Measurements from ENCODE around the gene EIF1AY. TPM values are rescaled to one million over a fixed set of nuclear protein-coding genes. Genes with fewer than 3 reads are reported as not detected.

The EIF1AY gene
- total and polyA plus RNA-seq, 9 donors = 61.2 to 116 (median 77.6) TPM; not detected in 1

GRCh38 chrY:20555820-20556219 lies 19.8 kb upstream of the EIF1AY start:
- DNase-seq = no peak
- no CpG with 5 or more reads among the region's 2 CpGs for WGBS (ENCODE audit: insufficient coverage)
- Histone ChIP-seq H3K27ac (ENCODE audit: low read length) (no peak overlapping the region), H3K4me1 (ENCODE audit: control insufficient read depth, insufficient read depth, low read length) (no peaks in the 10 kb centered on the region), H3K4me3 (ENCODE audit: low read length) (no peak overlapping the region), H3K27me3 (ENCODE audit: control insufficient read depth, insufficient read depth, low read length) (no peaks in the 10 kb centered on the region), H3K9me3 (replicated peaks; ENCODE audit: control insufficient read depth, low read depth, low read length) (no peaks in the 10 kb centered on the region), H3K36me3 (ENCODE audit: control insufficient read depth, insufficient read depth, low read length) (no peaks in the 10 kb centered on the region)

- Histone ChIP-seq H3K27me3 (ENCODE audit: control insufficient read depth, insufficient read depth, low read length) (no peaks in the 10 kb centered on the region), H3K4me3 (ENCODE audit: low read length) (no peak overlapping the region), H3K36me3 (ENCODE audit: control insufficient read depth, insufficient read depth, low read length) (no peaks in the 10 kb centered on the region), H3K4me1 (ENCODE audit: control insufficient read depth, insufficient read depth, low read length) (no peaks in the 10 kb centered on the region), H3K27ac (ENCODE audit: low read length) (no peak overlapping the region), H3K9me3 (replicated peaks; ENCODE audit: control insufficient read depth, low read depth, low read length) (no peaks in the 10 kb centered on the region)
- DNase-seq = no peak
- WGBS (ENCODE audit: insufficient coverage) = no CpG with 5 or more reads among the region's 2 CpGs
Observed at GRCh38 chrY:20558677-20559076, 16.9 kb upstream of the EIF1AY start.

- Histone ChIP-seq H3K27me3 (ENCODE audit: control insufficient read depth, insufficient read depth, low read length) (no peaks in the 10 kb centered on the region), H3K4me3 (ENCODE audit: low read length) (no peak overlapping the region), H3K27ac (ENCODE audit: low read length) (no peak overlapping the region), H3K4me1 (ENCODE audit: control insufficient read depth, insufficient read depth, low read length) (no peaks in the 10 kb centered on the region), H3K9me3 (replicated peaks; ENCODE audit: control insufficient read depth, low read depth, low read length) (no peaks in the 10 kb centered on the region), H3K36me3 (ENCODE audit: control insufficient read depth, insufficient read depth, low read length) (no peaks in the 10 kb centered on the region)
- WGBS (ENCODE audit: insufficient coverage) = no CpG with 5 or more reads among the region's 2 CpGs
- DNase-seq = no peak
Observed at GRCh38 chrY:20559873-20560512, 15.6 kb upstream of the EIF1AY start.

GRCh38 chrY:20571306-20571705 lies 4.3 kb upstream of the EIF1AY start:
- Histone ChIP-seq H3K4me1 (ENCODE audit: control insufficient read depth, insufficient read depth, low read length) (no peaks in the 10 kb centered on the region), H3K9me3 (replicated peaks; ENCODE audit: control insufficient read depth, low read depth, low read length) (no peaks in the 10 kb centered on the region), H3K27me3 (ENCODE audit: control insufficient read depth, insufficient read depth, low read length) (no peaks in the 10 kb centered on the region), H3K27ac (ENCODE audit: low read length) (no peak overlapping the region), H3K4me3 (ENCODE audit: low read length) (no peak overlapping the region), H3K36me3 (ENCODE audit: control insufficient read depth, insufficient read depth, low read length) (no peaks in the 10 kb centered on the region)
- no CpG with 5 or more reads among the region's 3 CpGs for WGBS (ENCODE audit: insufficient coverage)
- no peak for DNase-seq

- no peak for DNase-seq
- H3K36me3 ChIP-seq (ENCODE audit: control insufficient read depth, insufficient read depth, low read length) = no peaks in the 10 kb centered on the region
- H3K4me1 ChIP-seq (ENCODE audit: control insufficient read depth, insufficient read depth, low read length) = no peaks in the 10 kb centered on the region
- no peaks in the 10 kb centered on the region for H3K27me3 ChIP-seq (ENCODE audit: control insufficient read depth, insufficient read depth, low read length)
- H3K9me3 ChIP-seq (replicated peaks; ENCODE audit: control insufficient read depth, low read depth, low read length) = no peaks in the 10 kb centered on the region
- no peak overlapping the region for H3K27ac ChIP-seq (ENCODE audit: low read length)
- H3K4me3 ChIP-seq (ENCODE audit: low read length) = no peak overlapping the region
- WGBS (ENCODE audit: insufficient coverage) = no CpG with 5 or more reads among the region's 5 CpGs
Observed at GRCh38 chrY:20576506-20576905, 930 bp downstream of the EIF1AY start.

- no peak overlapping the region for H3K4me3 ChIP-seq (ENCODE audit: low read length)
- no peak overlapping the region for H3K27ac ChIP-seq (ENCODE audit: low read length)
- no peak for DNase-seq
- no CpG with 5 or more reads among the region's 3 CpGs for WGBS (ENCODE audit: insufficient coverage)
- H3K4me1 ChIP-seq (ENCODE audit: control insufficient read depth, insufficient read depth, low read length) = no peaks in the 10 kb centered on the region
- H3K27me3 ChIP-seq (ENCODE audit: control insufficient read depth, insufficient read depth, low read length) = no peaks in the 10 kb centered on the region
- H3K9me3 ChIP-seq (replicated peaks; ENCODE audit: control insufficient read depth, low read depth, low read length) = no peaks in the 10 kb centered on the region
- H3K36me3 ChIP-seq (ENCODE audit: control insufficient read depth, insufficient read depth, low read length) = no peaks in the 10 kb centered on the region
Observed at GRCh38 chrY:20578206-20578605, 2.6 kb downstream of the EIF1AY start.

- DNase-seq = no peak
- WGBS (ENCODE audit: insufficient coverage) = no CpG with 5 or more reads among the region's 3 CpGs
- no peaks in the 10 kb centered on the region for H3K27me3 ChIP-seq (ENCODE audit: control insufficient read depth, insufficient read depth, low read length)
- no peaks in the 10 kb centered on the region for H3K36me3 ChIP-seq (ENCODE audit: control insufficient read depth, insufficient read depth, low read length)
- H3K4me3 ChIP-seq (ENCODE audit: low read length) = no peak overlapping the region
- no peak overlapping the region for H3K27ac ChIP-seq (ENCODE audit: low read length)
- no peaks in the 10 kb centered on the region for H3K9me3 ChIP-seq (replicated peaks; ENCODE audit: control insufficient read depth, low read depth, low read length)
- no peaks in the 10 kb centered on the region for H3K4me1 ChIP-seq (ENCODE audit: control insufficient read depth, insufficient read depth, low read length)
Observed at GRCh38 chrY:20581687-20582086, 6.1 kb downstream of the EIF1AY start.

GRCh38 chrY:20586161-20586560 lies 10.6 kb downstream of the EIF1AY start:
- H3K36me3 ChIP-seq (ENCODE audit: control insufficient read depth, insufficient read depth, low read length) = no peaks in the 10 kb centered on the region
- no CpG with 5 or more reads among the region's 4 CpGs for WGBS (ENCODE audit: insufficient coverage)
- no peak overlapping the region for H3K27ac ChIP-seq (ENCODE audit: low read length)
- H3K9me3 ChIP-seq (replicated peaks; ENCODE audit: control insufficient read depth, low read depth, low read length) = no peaks in the 10 kb centered on the region
- H3K27me3 ChIP-seq (ENCODE audit: control insufficient read depth, insufficient read depth, low read length) = no peaks in the 10 kb centered on the region
- no peaks in the 10 kb centered on the region for H3K4me1 ChIP-seq (ENCODE audit: control insufficient read depth, insufficient read depth, low read length)
- no peak for DNase-seq
- H3K4me3 ChIP-seq (ENCODE audit: low read length) = no peak overlapping the region

Other genes with a start within 250 kb of the EIF1AY start
- gene RPS4Y2, start 180.3 kb downstream of the EIF1AY start, total RNA-seq = not detected
- gene RPS4Y2, start 180.3 kb downstream of the EIF1AY start, polyA plus RNA-seq (ENCODE audit: insufficient read depth in 1 of 8, insufficient read length in 8 of 8, low replicate concordance in 1 of 8) = under 1 TPM in 2 of 8 donors, not detected in 6; 0.21 to 0.22 TPM